Brain microvascular endothelial cell (primary cell): ENCODE data around the gene CLCA1.

Experiments used
- DNase-seq: peaks from one replicate; pipeline ENCODE4 v3.0.0-alpha.2; 2020
- H3K27ac ChIP-seq: fragments of 250-450 bp; sonication (Bioruptor Pico); 2 replicates; pipeline ENCODE4 v1.5.1; 2020; ENCODE audit warnings: mild to moderate bottlenecking, moderate library complexity
- H3K27me3 ChIP-seq: fragments of 250-450 bp; sonication (Bioruptor Pico); replicated peaks from 2 replicates; pipeline ENCODE4 v1.5.1; 2020; ENCODE audit warnings: mild to moderate bottlenecking
- H3K36me3 ChIP-seq: fragments of 250-450 bp; sonication (Bioruptor Pico); replicated peaks from 2 replicates; pipeline ENCODE4 v1.5.1; 2020; ENCODE audit warnings: mild to moderate bottlenecking
- H3K4me3 ChIP-seq: 2 replicates; pipeline ENCODE4 v1.5.1; 2011; ENCODE audit warnings: low read depth, mild to moderate bottlenecking, control low read depth, low read length, moderate library complexity
- CTCF ChIP-seq: IDR thresholded peaks from 2 replicates; pipeline ENCODE4 v1.5.1; 2011; ENCODE audit warnings: low read depth, mild to moderate bottlenecking, moderate library complexity, low read length, control low read depth, inconsistent platforms; ENCODE audit errors: missing control alignments
- in situ Hi-C: cut with HindIII; loops from 2 replicates; pipeline ENCODE4 v1.10.0; 2017; ENCODE audit warnings: low sequenced_read_pairs, low pct_ligation_motif_present

CLCA1 gene

GRCh38 chr1:86530211-86530845 is 61.6 kb downstream of the CLCA1 start:
- Histone ChIP-seq H3K4me3 (no peak overlapping the region), H3K27ac (no peak overlapping the region), H3K27me3 (no peaks in the 10 kb centered on the region), H3K36me3 (no peaks in the 10 kb centered on the region)
- DNase-seq, result no peak
- in situ Hi-C loops, result no loop called here
- TF ChIP-seq CTCF, result no peak

DNA sequence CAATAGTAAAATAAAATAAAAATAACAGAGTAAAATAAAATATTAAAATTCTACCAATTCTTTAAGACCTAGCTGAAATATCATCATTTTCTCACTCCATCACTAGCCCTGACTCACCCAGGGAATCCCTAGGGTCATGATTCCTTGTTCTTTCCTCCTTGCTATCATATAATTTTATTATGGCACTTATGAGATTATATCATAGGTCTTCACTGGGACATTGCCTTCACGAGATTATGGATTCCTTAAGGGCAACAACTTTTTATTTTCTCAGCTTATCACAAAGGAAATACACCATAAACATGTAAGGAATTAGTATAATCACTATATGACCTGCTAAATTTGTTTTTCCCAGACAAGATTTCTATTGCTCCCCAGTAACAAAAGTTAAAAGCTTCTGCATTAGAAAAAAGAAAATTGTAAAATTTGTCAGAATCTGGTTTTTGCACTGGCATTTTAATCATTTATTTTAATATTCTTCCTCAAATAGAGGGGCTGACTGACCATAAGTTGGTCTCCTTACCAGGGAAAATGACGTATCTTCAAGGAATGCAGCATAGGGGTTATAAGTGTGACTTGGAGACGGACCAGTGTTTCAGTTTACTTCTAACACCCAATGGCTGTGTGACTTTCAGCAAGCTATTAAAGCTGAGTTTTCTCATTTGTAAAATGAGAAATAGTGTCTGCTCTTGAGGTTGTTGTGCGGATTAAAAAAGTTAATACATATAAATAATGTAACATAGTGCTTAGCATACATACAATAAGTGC is 69.4 kb downstream of the CLCA1 start:
- H3K27me3 ChIP-seq, result no peaks in the 10 kb centered on the region
- H3K36me3 ChIP-seq, result no peaks in the 10 kb centered on the region
- no peak overlapping the region for H3K27ac ChIP-seq
- in situ Hi-C loops, result no loop called here
- H3K4me3 ChIP-seq, result no peak overlapping the region
- no peak for TF ChIP-seq CTCF
- no peak for DNase-seq

GRCh38 chr1:86538775-86539174 is 70.0 kb downstream of the CLCA1 start:
- Histone ChIP-seq H3K27me3 (no peaks in the 10 kb centered on the region), H3K27ac (no peak overlapping the region), H3K36me3 (no peaks in the 10 kb centered on the region), H3K4me3 (no peak overlapping the region)
- in situ Hi-C loops, result no loop called here
- DNase-seq, result no peak
- no peak for TF ChIP-seq CTCF

DNA sequence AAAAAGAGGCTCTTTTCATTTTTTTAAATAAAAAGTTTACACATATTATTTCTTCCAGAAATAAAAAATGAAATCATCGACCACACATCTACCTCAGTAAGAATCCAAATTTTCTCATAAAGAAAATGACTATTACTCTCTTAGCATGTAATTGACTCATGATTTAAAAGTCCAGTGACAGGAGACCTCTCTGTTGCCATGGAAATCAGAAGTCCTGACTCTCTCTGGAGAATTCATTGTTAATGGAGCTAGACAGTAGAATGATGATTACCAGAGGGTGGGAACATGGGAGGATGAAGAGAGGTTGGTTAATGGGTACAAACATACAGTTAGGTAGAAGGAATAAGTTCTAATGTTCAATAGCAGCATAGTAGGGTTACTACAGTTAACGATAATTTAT is 73.1 kb downstream of the CLCA1 start:
- in situ Hi-C loops, result no loop called here
- Histone ChIP-seq H3K36me3 (no peaks in the 10 kb centered on the region), H3K27ac (no peak overlapping the region), H3K4me3 (no peak overlapping the region), H3K27me3 (no peaks in the 10 kb centered on the region)
- no peak for TF ChIP-seq CTCF
- DNase-seq, result no peak

GRCh38 chr1:86542631-86543030 is 73.9 kb downstream of the CLCA1 start:
- H3K27me3 ChIP-seq, result no peaks in the 10 kb centered on the region
- no peaks in the 10 kb centered on the region for H3K36me3 ChIP-seq
- no peak overlapping the region for H3K27ac ChIP-seq
- no peak for DNase-seq
- in situ Hi-C loops, result no loop called here
- no peak for TF ChIP-seq CTCF
- H3K4me3 ChIP-seq, result no peak overlapping the region
